Lower leg skin (tissue), 4 donors: ENCODE results near the gene MAPK10. TPM values are rescaled to one million over a fixed set of nuclear protein-coding genes. Genes with fewer than 3 reads are reported as not detected.

ENCODE experiments used
- DNase-seq, 2 donors: peaks; one replicate each; pipeline ENCODE4 v3.0.0-alpha.2; 2019; ENCODE audit warnings: low spot score in 2 of 2
- H3K4me3 ChIP-seq: fragments of 200-600 bp; sonication (generic); 2 replicates; pipeline ENCODE4 v1.5.1; 2017; ENCODE audit warnings: mild to moderate bottlenecking, low read depth; ENCODE audit not compliant: poor library complexity, severe bottlenecking
- POLR2A ChIP-seq, 2 donors: fragments of 450-650 bp; IDR thresholded peaks; one replicate each; pipeline ENCODE4 v1.6.1; 2016 to 2017; ENCODE audit warnings: antibody characterized with exemption in 2 of 2, mild to moderate bottlenecking in 1 of 2, moderate library complexity in 1 of 2
- WGBS, 2 donors: methylation state at CpG; one replicate each; pipeline ENCODE4 v1.1.5; 2018; 5-methylcytosine and 5-hydroxymethylcytosine counted together
- intact Hi-C: fragments of 100-400 bp; cut with DNase I; formaldehyde crosslinking; loops from one replicate; pipeline ENCODE4 v1.15.0; 2023; ENCODE audit warnings: low total_unique reads
- total RNA-seq, 4 donors: library from RNA; depleted of rRNA; stranded (reverse); fragments of >200 nt; gene quantifications; one replicate each; pipeline ENCODE4 v1.1.0, GENCODE V29; 2016
- TF ChIP-seq, protein P1 (sequence below), 3 donors: fragments of 450-650 bp; IDR thresholded peaks; one replicate each; pipeline ENCODE4 v1.5.1; 2016; ENCODE audit warnings: antibody characterized with exemption in 3 of 3, mild to moderate bottlenecking in 3 of 3, moderate library complexity in 2 of 3

The MAPK10 gene
- total RNA-seq, 4 donors from 2014 or later: 1.7 to 3.2 (median 2.8) TPM

DNA sequence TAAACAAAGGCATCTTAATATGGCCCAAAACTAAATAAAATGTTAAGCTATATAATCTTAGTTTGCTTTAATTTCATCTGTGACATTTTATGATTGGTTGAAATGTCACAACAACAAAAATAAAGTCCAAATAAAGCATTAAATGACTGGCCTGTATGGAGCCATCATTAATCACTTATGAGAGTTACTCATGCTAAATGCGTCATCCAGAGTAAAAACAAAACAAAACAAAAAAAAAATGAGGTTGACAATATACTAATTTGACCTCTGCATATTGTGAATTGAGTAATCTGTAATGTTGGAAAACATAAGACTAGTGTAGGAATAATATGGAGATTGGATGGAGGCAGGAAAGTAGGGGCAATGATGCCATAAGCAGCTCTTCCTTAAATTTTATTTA is 139.7 kb downstream of the MAPK10 start:
- intact Hi-C loops: no loop called here
- 79 to 85% methylated on average over 1 of the region's 1 CpG for WGBS, 2 donors
- no peak overlapping the region for H3K4me3 ChIP-seq
- TF ChIP-seq, protein P1, sequence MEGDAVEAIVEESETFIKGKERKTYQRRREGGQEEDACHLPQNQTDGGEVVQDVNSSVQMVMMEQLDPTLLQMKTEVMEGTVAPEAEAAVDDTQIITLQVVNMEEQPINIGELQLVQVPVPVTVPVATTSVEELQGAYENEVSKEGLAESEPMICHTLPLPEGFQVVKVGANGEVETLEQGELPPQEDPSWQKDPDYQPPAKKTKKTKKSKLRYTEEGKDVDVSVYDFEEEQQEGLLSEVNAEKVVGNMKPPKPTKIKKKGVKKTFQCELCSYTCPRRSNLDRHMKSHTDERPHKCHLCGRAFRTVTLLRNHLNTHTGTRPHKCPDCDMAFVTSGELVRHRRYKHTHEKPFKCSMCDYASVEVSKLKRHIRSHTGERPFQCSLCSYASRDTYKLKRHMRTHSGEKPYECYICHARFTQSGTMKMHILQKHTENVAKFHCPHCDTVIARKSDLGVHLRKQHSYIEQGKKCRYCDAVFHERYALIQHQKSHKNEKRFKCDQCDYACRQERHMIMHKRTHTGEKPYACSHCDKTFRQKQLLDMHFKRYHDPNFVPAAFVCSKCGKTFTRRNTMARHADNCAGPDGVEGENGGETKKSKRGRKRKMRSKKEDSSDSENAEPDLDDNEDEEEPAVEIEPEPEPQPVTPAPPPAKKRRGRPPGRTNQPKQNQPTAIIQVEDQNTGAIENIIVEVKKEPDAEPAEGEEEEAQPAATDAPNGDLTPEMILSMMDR (IDR thresholded peaks at IDR 0.05): no peak
- no peak for TF ChIP-seq POLR2A (IDR thresholded peaks at IDR 0.05)
- DNase-seq: no peak

DNA sequence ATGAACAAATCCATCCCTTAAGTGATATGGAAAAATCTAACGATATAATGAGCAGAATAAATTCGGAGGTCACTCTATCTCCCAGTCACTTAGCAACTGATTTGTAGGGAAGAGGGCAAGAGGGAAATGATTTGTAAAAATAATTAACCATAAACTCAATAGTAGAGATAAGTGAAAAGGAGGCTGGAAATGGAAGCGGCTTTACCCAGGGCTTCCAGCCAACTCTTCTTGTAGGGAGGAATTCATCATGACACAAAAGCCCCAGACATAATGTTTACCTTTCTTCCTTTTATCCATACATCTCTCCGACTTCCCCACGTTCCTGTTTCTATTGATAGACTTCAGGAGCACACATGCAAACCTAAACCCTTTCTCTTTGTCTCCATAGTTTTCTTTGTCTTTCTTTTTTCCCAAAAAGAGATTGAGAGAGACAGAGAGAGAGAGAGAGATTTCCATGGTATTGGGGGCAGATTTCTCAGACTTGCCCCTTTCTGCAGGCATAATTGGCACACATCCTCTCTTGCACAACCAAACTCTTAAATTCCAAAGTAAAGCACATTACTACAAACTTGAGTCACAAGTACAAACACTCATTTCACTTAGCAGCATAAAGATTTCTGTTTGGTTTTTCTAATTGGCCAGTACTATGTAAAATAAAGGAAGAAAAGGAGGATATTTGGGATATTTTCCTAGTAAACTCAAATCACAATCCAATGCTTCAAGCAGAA is 140.9 kb downstream of the MAPK10 start:
- intact Hi-C loops: no loop called here
- no peak for DNase-seq
- H3K4me3 ChIP-seq: no peak overlapping the region
- TF ChIP-seq, protein P1 (IDR thresholded peaks at IDR 0.05): no peak
- TF ChIP-seq POLR2A (IDR thresholded peaks at IDR 0.05): no peak
- WGBS, 2 donors: 64 to 65% methylated on average over 5 of the region's 5 CpGs

DNA sequence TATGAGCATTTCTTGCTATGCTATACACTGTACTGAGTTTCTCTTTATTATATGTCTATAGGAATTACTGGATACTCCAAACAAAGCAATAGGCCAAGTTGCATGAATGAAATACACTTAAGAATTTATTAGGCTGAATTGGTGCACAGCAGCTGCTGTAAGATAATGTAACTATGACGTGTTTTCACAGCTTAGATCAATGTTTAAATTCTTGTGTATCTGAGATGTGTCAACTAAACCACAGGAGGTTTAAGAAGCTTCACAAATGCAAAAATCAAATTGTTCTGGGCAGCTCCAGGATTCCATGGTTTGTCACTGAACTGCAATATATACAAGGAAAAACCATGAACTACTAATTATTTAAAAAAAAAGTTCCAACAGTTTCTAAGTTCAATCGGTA is 156.7 kb downstream of the MAPK10 start:
- no peak for TF ChIP-seq POLR2A (IDR thresholded peaks at IDR 0.05)
- TF ChIP-seq, protein P1 (IDR thresholded peaks at IDR 0.05): no peak
- 67 to 71% methylated on average over 2 of the region's 2 CpGs for whole genome bisulfite sequencing, 2 donors
- no peak for DNase-seq
- intact Hi-C loops: no loop called here
- no peak overlapping the region for H3K4me3 ChIP-seq

DNA sequence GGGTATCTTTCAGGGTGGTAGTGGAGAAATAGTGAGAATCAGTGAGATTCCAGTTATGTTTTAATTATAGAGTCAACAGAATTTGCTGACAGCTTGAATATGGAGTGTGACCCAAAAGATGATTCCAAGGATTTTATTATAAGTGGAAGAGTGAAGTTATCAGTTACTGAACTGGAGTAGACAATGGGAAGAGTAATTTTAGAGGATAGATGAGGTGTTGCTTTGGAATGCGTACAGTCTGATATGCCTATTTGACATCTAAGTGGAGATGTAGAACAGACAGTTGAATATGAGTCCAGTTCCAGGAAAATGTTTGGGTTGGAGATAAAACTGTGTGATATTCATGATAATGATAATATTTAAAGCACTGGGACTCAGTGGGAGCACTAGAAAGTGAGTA is 174.2 kb downstream of the MAPK10 start:
- TF ChIP-seq, protein P1 (IDR thresholded peaks at IDR 0.05): no peak
- no peak for TF ChIP-seq POLR2A (IDR thresholded peaks at IDR 0.05)
- WGBS, 2 donors: 94 to 97% methylated on average over 1 of the region's 1 CpG
- no peak for DNase-seq
- intact Hi-C loops: no loop called here
- H3K4me3 ChIP-seq: no peak overlapping the region

DNA sequence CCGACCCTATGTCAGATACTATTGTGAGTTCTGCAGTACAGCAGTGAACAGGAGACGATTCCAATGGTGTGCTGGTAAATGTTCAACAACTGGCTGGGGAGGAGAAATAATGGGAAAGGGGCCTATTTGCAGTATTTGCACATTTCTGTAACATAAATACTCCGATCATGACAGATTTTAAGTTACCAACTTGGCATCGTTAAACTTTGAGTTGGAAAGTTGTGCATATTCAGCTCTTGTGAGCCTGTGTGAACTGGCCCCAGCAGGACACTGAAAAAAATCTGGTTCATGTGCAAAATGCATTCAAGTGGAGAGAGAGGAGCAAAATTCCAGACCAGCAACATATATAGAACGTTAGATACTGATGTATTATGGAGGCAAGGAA is 175.0 kb downstream of the MAPK10 start:
- H3K4me3 ChIP-seq: no peak overlapping the region
- 51 to 67% methylated on average over 5 of the region's 5 CpGs for WGBS, 2 donors
- no peak for DNase-seq
- no peak for TF ChIP-seq POLR2A (IDR thresholded peaks at IDR 0.05)
- TF ChIP-seq, protein P1 (IDR thresholded peaks at IDR 0.05): no peak
- intact Hi-C loops: no loop called here
